Esophagus muscularis mucosa (tissue), 4 donors: Measurements from ENCODE around the gene TTC12.

ENCODE experiments used
- EP300 ChIP-seq: sonication (generic); formaldehyde crosslinking; IDR thresholded peaks from one replicate; pipeline ENCODE4 v1.6.1; 2017; ENCODE audit warnings: antibody characterized with exemption
- POLR2A ChIP-seq: fragments of 450-650 bp; IDR thresholded peaks from one replicate; pipeline ENCODE4 v1.6.1; 2017; ENCODE audit warnings: antibody characterized with exemption, moderate library complexity, mild to moderate bottlenecking, low read depth
- POLR2AphosphoS5 ChIP-seq, 2 donors: sonication (generic); formaldehyde crosslinking; IDR thresholded peaks; one replicate each; pipeline ENCODE4 v1.6.1; 2017; ENCODE audit warnings: antibody characterized with exemption in 2 of 2
- TF ChIP-seq, protein P1 (sequence below), 3 experiments: fragments of 200-600 bp in 2 of 3; fragments of 450-650 bp in 1 of 3; sonication (generic) in 2 of 3; IDR thresholded peaks; one replicate each; pipeline ENCODE4 v1.5.1; 2017 to 2019; ENCODE audit warnings: antibody characterized with exemption in 3 of 3, mild to moderate bottlenecking in 2 of 3, moderate library complexity in 1 of 3

DNA sequence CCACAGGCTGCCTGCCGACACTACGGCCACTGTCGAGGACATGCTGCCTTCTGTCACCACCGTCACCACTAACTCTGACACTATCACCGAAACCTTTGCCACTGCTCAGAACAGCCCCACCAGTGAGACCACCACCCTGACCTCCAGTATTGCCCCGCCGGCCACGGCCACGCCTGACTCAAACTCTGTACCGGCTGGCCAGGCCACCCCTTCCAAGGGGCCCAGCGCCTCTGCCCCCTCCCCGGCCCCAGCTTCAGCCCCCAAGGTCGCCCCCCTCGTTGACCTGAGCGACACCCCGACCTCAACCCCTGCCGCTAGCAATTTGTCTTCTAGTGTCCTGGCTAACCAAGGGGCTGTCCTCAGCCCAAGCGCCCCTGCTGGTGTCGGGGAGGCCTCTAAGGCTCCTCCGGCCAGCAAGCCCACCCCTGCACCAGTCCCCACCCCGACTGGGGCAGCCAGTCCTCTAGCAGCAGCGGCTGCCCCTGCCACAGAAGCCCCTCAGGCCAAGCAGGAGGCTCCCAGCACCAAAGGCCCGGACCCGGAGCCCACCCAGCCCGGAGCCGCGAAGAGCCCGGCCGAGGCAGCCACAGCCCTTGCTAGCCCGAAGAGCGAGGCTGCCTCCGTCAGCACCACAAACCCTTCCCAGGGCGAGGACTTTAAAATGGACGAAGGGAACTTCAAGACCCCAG lies 41.3 kb upstream of the TTC12 start:
- TF ChIP-seq, protein P1, sequence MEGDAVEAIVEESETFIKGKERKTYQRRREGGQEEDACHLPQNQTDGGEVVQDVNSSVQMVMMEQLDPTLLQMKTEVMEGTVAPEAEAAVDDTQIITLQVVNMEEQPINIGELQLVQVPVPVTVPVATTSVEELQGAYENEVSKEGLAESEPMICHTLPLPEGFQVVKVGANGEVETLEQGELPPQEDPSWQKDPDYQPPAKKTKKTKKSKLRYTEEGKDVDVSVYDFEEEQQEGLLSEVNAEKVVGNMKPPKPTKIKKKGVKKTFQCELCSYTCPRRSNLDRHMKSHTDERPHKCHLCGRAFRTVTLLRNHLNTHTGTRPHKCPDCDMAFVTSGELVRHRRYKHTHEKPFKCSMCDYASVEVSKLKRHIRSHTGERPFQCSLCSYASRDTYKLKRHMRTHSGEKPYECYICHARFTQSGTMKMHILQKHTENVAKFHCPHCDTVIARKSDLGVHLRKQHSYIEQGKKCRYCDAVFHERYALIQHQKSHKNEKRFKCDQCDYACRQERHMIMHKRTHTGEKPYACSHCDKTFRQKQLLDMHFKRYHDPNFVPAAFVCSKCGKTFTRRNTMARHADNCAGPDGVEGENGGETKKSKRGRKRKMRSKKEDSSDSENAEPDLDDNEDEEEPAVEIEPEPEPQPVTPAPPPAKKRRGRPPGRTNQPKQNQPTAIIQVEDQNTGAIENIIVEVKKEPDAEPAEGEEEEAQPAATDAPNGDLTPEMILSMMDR (IDR thresholded peaks at IDR 0.05) = no peak
- TF ChIP-seq POLR2AphosphoS5 (IDR thresholded peaks at IDR 0.05) (no peak), POLR2A (no peak), EP300 (no peak)
